NCI-H1694 treated with DMSO at 0.1 percent for 48 hours (cell line): ENCODE measurements around the gene ESR2.
"Not testable (repeated sequence)": the region's sequence is repeated elsewhere in the genome, so short reads cannot be mapped to it uniquely, and the experiment has no call there.

Experiments used
- DNase-seq: peaks from one replicate; lab custom pipeline; 2025; lab: John Stamatoyannopoulos, UW

ESR2 gene

GRCh38 chr14:64293976-64294671, at the start of gene ESR2:
ESR2 (minus strand) TSS chr14:64294371; CDS start chr14:64282985, 11,386 bp downstream.
- DNase-seq, result peak; percentile 31

DNA sequence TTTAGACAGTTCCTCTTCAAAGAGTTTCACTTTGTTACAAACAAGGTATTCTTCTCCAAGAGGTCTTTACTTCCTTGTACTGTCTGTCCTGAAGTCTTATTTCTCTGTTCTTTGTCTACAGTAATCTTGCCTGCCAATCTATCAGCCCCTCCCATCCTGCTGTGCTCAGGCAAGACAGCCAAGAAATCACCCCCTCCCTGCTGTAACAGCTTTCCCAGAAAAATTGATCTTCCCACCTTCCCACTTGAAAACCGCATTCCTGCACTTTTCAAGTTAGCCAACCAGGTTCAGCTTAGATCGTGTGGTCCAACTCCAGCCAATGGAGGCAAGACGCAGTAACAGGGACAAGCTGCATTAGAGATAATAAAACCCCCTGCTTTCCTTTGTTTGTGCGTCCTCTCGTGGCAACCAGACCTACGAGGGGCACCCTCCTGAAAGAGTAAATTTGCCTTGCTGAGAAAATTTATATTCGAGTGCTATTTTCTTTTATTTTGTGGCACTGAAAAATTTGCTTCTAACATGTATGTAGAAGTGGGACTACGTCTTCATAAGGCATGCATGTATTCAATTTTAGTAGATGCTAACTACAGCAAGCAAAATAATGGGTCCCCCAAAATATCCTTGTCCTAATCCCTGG, 46.5 kb upstream of the ESR2 start:
- DNase-seq, result no peak

- DNase-seq, result peak; percentile 100
Measured at GRCh38 chr14:64338616-64339316, 44.6 kb upstream of the ESR2 start.

- peak; percentile 98 for DNase-seq
Measured at GRCh38 chr14:64337888-64338615, 43.9 kb upstream of the ESR2 start.

GRCh38 chr14:64329149-64329548, 35.0 kb upstream of the ESR2 start:
- DNase-seq, result no peak

GRCh38 chr14:64326502-64326901, 32.3 kb upstream of the ESR2 start:
- DNase-seq, result no peak

DNA sequence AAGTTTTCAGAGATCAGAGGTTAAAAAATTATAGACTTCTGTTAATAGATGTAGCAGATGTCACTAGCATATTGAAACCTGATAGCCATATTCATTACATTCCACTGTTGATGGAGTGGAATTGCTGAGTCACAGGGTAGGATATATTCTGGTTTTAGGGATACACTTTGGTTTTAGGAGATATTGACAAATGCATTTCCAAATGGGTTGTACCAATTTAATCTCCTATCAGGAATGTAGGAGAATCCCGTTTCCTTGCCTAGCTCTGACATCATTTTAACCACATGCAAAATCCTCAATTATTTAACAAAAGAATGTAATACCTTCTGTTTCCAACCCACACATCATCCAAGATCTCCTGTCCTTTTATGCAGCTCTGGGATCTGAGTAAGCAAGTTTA, 30.7 kb upstream of the ESR2 start:
- peak; percentile 39 for DNase-seq

DNA sequence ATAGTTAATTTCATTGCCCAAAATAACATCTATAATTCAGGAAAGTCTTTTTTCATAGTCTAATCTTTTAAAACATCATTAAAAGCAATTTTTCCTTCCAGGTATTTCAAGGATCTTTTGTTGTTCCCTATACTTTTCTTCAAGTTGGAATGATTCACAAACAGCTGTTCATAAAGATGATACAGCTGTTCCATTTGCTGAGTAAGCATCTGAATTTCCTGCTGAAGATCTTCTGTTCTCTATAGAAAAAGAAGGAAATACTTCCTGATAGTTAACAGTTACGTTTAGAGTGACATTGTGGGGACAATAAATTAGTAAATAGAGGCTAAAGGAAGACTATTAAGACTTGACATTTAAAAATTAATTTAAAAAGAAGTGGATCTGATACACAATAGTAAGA, 30.3 kb upstream of the ESR2 start:
- no peak for DNase-seq

GRCh38 chr14:64320362-64320761, 26.2 kb upstream of the ESR2 start:
- not testable (repeated sequence) for DNase-seq

DNA sequence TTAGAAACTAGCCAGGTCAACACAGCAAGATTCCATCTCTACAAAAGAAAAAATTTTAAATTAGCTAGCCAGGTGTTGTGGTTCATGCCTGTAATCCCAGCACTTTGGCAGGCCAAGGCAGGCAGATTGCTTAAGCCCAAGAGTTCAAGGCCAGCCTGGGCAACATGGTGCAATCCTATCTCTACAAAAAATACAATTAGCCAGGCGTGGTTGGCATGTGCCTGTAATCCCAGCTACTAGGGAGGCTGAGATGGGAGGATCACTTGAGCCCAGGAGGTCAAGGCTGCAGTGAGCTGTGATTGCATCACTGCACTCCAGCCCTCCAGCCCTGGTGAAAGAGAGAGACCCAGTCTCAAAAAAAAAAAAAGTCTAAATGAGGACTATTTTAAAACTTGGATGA, 24.5 kb upstream of the ESR2 start:
- not testable (repeated sequence) for DNase-seq

DNA sequence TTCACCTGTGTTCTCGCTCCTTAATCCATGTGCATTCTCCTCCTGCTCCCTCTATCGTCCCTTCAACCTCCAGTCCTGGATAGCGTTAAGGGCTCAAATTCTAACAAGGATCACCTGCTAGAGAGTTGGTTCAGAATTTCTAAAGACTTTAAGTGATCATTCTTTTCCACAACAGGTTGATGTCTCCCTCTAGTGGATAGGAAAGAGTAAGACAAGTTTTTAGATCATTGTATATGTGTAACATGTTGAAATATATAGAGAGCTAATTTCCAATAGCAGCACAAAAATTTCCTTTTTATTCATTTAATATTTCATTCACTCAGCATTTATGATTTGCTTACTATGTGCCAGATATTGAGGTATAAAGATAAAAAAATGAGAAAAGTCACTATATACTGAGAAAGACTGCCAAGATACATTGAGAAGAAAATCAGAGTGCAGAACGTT, 9.3 kb upstream of the ESR2 start:
- DNase-seq, result peak; percentile 89

- DNase-seq, result no peak
Measured at GRCh38 chr14:64298773-64299172, 4.6 kb upstream of the ESR2 start.

DNA sequence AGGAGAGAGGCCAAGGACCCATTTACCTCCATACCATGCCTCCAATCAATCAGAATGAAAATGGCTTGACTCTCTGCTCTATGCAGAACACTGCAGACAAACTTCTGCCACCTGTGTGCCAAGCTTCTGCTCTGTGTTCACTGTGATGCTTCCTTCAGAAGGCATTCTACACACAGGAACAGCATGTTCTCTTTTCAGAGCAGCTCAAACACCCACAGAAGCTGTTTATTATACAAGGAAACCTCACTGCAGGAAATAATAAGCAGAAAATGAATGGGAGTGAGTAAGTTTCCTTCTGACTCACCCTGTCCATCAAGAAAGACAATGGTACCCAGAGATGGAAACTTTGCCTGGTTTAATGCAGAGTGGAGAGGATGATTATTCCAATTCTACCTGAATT, 2.4 kb upstream of the ESR2 start:
- no peak for DNase-seq

DNA sequence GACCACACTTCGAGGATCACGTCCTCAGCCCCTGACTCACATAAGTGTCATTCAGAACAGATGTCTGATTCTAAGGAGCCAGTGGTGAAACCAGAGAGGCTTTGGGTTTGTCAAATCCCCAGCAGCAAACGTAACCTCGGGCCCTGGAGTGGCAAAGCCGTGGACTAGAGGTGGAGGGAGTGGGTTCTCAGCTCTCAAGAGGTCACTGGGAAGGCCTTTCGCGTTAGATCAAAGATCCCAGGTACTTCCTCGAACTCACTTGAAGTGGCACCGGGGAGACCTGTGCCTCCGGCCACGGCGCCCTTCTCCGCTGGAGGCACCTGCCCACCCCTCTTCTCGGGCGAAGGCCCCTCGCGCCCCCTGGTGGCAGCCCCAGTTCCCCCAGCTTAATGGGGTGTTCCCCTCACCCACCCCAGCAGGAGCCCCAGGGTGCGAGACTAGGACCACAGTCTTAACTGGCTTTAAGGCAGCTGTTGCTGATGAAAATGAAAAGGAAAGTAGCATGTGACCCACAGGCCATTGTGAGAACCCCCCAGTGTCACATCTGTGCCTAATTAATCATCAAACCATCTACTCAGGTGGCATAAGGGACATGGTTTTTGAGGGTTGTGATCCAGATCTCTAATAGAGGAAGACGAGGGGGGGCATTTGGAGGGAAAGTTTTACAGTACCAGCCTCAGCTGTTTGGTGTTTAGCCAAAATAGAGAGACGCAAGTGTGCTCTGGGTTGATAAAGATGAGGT, 672 bp upstream of the ESR2 start:
- DNase-seq, result peak; percentile 53

DNA sequence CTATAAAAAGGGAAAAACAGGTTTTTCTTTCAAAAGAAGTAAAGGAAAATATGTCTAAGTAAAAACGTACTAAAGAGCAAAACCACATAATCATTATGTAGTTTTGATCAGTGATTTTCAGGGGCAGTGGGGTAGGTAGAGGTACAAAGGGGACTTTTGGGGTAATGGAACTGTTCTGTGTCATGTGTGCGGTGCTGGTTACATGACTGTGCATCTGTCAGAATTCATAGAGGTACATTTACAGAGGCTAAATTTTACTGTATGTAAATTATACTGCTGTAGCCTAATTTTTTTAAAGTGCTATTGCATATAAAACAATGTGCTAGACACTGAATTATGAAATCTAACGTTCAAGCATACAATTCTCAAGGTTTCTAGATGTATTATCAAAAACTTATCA, 2.0 kb downstream of the ESR2 start:
- DNase-seq, result no peak

- DNase-seq, result no peak
Measured at GRCh38 chr14:64289571-64289970, 4.6 kb downstream of the ESR2 start.

- DNase-seq, result no peak
Measured at GRCh38 chr14:64281805-64282204, 12.4 kb downstream of the ESR2 start.

DNA sequence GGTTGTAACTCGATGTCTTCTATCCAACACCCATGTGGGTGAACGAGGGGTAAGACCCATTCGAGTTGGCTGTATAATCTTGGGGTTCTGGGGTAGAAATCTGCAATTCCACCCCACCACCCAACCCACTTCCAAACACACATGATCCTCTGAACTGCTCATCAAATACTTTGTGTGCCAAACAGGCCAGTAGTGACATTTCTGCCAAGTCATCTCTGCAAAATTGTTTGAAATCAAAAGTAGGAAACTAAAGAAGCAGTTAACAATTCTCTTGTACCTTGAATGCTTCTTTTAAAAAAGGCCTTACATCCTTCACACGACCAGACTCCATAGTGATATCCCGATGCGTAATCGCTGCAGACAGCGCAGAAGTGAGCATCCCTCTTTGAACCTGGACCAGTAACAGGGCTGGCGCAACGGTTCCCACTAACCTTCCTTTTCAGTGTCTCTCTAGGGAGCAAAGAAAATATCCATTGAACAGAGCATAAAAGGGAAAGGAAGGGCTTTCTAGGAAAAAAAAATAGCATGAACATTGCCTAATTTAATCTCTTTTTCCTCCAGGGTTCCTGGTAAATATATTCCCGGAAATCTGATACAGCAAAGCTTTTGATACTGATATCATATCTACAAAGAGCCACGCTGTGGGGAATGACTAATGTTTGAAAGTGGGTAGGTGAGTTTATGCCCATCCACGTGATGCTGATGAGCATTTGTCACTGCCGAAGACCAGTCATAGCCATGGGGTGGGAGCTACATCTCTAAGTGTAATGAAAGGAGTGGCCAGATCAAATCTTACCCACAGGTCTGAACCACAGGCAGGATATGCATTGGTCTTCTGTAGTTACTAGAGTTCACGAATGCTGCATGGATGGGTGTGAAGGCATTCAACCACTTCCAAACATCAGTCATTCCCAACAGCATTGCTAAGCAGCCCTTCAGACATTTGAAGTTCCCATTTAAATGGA, 14.2 kb downstream of the ESR2 start:
- DNase-seq, result no peak

DNA sequence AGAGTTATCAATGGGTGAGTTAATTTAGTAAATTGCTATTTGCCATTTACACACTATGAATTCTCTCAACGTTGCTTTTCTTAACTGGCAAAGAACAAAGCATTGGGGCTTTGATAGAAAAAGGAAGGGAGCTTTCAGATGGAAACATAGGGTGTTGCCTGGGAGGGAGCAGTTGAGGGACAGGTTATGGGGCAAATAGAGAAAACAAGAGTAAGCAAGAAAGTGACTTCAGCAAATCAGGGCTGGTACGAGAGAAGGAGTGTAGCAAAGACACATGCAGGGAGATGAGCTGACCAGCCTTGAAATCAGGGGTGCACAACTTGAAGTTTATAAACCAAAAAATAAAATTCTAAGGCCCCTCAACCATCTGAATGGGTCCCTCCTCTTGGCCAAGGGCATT, 15.7 kb downstream of the ESR2 start:
- DNase-seq, result no peak

- DNase-seq, result no peak
Measured at GRCh38 chr14:64272019-64272418, 22.2 kb downstream of the ESR2 start.

GRCh38 chr14:64266239-64266638, 27.9 kb downstream of the ESR2 start:
- no peak for DNase-seq
